Ishikawa (cell line): ENCODE results near the gene GAPDHS.

ENCODE experiments used
- CEBPB ChIP-seq: IDR thresholded peaks from 2 replicates; pipeline ENCODE4 v1.6.1; 2012
- CREB1 ChIP-seq: IDR thresholded peaks from 2 replicates; pipeline ENCODE4 v1.6.1; 2012; ENCODE audit warnings: low read depth
- EGR1 ChIP-seq: IDR thresholded peaks from 2 replicates; pipeline ENCODE4 v1.6.1; 2012
- EP300 ChIP-seq: IDR thresholded peaks from 2 replicates; pipeline ENCODE4 v1.6.1; 2012; ENCODE audit warnings: borderline replicate concordance
- FOXM1 ChIP-seq: IDR thresholded peaks from 2 replicates; pipeline ENCODE4 v1.6.1; 2012; ENCODE audit warnings: low read depth, borderline replicate concordance
- MAX ChIP-seq: IDR thresholded peaks from 2 replicates; pipeline ENCODE4 v1.6.1; 2012
- NFIC ChIP-seq: IDR thresholded peaks from 2 replicates; pipeline ENCODE4 v1.6.1; 2012
- RAD21 ChIP-seq: IDR thresholded peaks from 2 replicates; pipeline ENCODE4 v1.6.1; 2012; ENCODE audit warnings: low read depth
- REST ChIP-seq: IDR thresholded peaks from 2 replicates; pipeline ENCODE4 v1.6.1; 2012; ENCODE audit warnings: low read depth, mild to moderate bottlenecking
- TAF1 ChIP-seq: IDR thresholded peaks from 2 replicates; pipeline ENCODE4 v1.6.1; 2012; ENCODE audit warnings: low read depth, mild to moderate bottlenecking
- TCF12 ChIP-seq: IDR thresholded peaks from 2 replicates; pipeline ENCODE4 v1.6.1; 2012; ENCODE audit warnings: low read depth
- TEAD4 ChIP-seq: IDR thresholded peaks from 2 replicates; pipeline ENCODE4 v1.6.1; 2012
- USF1 ChIP-seq: IDR thresholded peaks from 2 replicates; pipeline ENCODE4 v1.6.1; 2012
- YY1 ChIP-seq: IDR thresholded peaks from 2 replicates; pipeline ENCODE4 v1.6.1; 2012; ENCODE audit warnings: low read depth
- ZBTB7A ChIP-seq: IDR thresholded peaks from 2 replicates; pipeline ENCODE4 v1.6.1; 2012; ENCODE audit warnings: low read depth

Gene GAPDHS

GRCh38 chr19:35533201-35533821, at the start of gene GAPDHS:
GAPDHS (plus strand) TSS chr19:35533456; CDS start chr19:35533528, 72 bp downstream.
- TF ChIP-seq REST: no peak
- no peak for TF ChIP-seq TEAD4
- no peak for TF ChIP-seq USF1
- TF ChIP-seq ZBTB7A: no peak

- TF ChIP-seq EP300 (no peak), YY1 (no peak), RAD21 (no peak), MAX (no peak), TEAD4 (no peak), CREB1 (no peak), CEBPB (no peak), ZBTB7A (no peak), FOXM1 (no peak), NFIC (no peak), TCF12 (no peak), REST (no peak), USF1 (no peak), TAF1 (no peak), EGR1 (no peak)
Measured at GRCh38 chr19:35484252-35485036, 48.8 kb upstream of the GAPDHS start.

GRCh38 chr19:35486268-35486708, 47.0 kb upstream of the GAPDHS start:
- TF ChIP-seq TAF1 (no peak), FOXM1 (no peak), CEBPB (no peak), USF1 (no peak), NFIC (no peak), EGR1 (no peak), MAX (no peak), TEAD4 (no peak), YY1 (no peak), CREB1 (no peak), TCF12 (no peak), REST (no peak)

- TF ChIP-seq REST (no peak), TCF12 (no peak), EP300 (no peak), MAX (no peak), NFIC (no peak), FOXM1 (no peak), EGR1 (no peak), CEBPB (no peak), USF1 (no peak), TAF1 (no peak), CREB1 (no peak), ZBTB7A (no peak), TEAD4 (no peak)
Measured at GRCh38 chr19:35487656-35488182, 45.5 kb upstream of the GAPDHS start.
